Liver (tissue), 3 donors: ENCODE measurements around the gene SLC12A7.

Experiments used
- CTCF ChIP-seq: fragments of 150-350 bp; IDR thresholded peaks from 2 replicates; pipeline ENCODE4 v1.5.1; 2017; ENCODE audit warnings: improper control_type of control experiment, low read depth, low read length; ENCODE audit not compliant: missing input control
- EGR1 ChIP-seq, 2 donors: IDR thresholded peaks; 2 replicates each; pipeline ENCODE4 v1.6.1; 2016 to 2018; ENCODE audit warnings: antibody characterized with exemption in 2 of 2, low read depth in 2 of 2
- GABPA ChIP-seq, 2 donors: IDR thresholded peaks in 1 of 2; conservative IDR thresholded peaks in 1 of 2; 2 replicates each; pipeline ENCODE4 v1.6.1; 2016; ENCODE audit warnings: antibody characterized with exemption in 2 of 2, mild to moderate bottlenecking in 1 of 2, moderate library complexity in 1 of 2
- JUND ChIP-seq, 2 donors: IDR thresholded peaks; 2 replicates each; pipeline ENCODE4 v1.6.1; 2016; ENCODE audit warnings: antibody characterized with exemption in 2 of 2
- RAD21 ChIP-seq, 2 donors: IDR thresholded peaks; 2 replicates each; pipeline ENCODE4 v1.6.1; 2016; ENCODE audit warnings: antibody characterized with exemption in 2 of 2, mild to moderate bottlenecking in 2 of 2
- REST ChIP-seq: IDR thresholded peaks from 2 replicates; pipeline ENCODE4 v1.6.1; 2016; ENCODE audit warnings: antibody characterized with exemption, mild to moderate bottlenecking
- SP1 ChIP-seq: IDR thresholded peaks from 2 replicates; pipeline ENCODE4 v1.6.1; 2018; ENCODE audit warnings: antibody characterized with exemption, mild to moderate bottlenecking
- TAF1 ChIP-seq: conservative IDR thresholded peaks from 2 replicates; pipeline ENCODE4 v1.6.1; 2016; ENCODE audit warnings: antibody characterized with exemption, mild to moderate bottlenecking
- YY1 ChIP-seq: IDR thresholded peaks from 2 replicates; pipeline ENCODE4 v1.6.1; 2016; ENCODE audit warnings: antibody characterized with exemption, mild to moderate bottlenecking
- TF ChIP-seq, protein P1 (sequence below): IDR thresholded peaks from 2 replicates; pipeline ENCODE4 v1.6.1; 2016; ENCODE audit warnings: antibody characterized with exemption
- donor health status: healthy.
- donor health status: healthy.

GRCh38 chr5:1016476-1016875 is 95.4 kb downstream of the SLC12A7 start:
- TF ChIP-seq CTCF (no peak), RAD21 (IDR thresholded peaks at IDR 0.05) (no peak), SP1 (no peak), REST (no peak), YY1 (no peak), TAF1 (no peak), JUND (IDR thresholded peaks at IDR 0.05) (no peak), GABPA (IDR thresholded peaks at IDR 0.05 in 1 of 2, conservative IDR thresholded peaks at IDR 0.05 in 1 of 2) (no peak), EGR1 (IDR thresholded peaks at IDR 0.05; ENCODE audit: low read depth in 2 of 2) (no peak)
- TF ChIP-seq, protein P1, sequence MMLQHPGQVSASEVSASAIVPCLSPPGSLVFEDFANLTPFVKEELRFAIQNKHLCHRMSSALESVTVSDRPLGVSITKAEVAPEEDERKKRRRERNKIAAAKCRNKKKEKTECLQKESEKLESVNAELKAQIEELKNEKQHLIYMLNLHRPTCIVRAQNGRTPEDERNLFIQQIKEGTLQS = no peak
